Measurements from ENCODE around the gene ADISSP. TPM values are rescaled to one million over a fixed set of nuclear protein-coding genes. Genes with fewer than 3 reads are reported as not detected.

ADISSP gene
- total and polyA plus RNA-seq, 2 of the 13 experiments (the other 11 are each of a cell fraction or from before 2014, with no cell fraction given): 38.3 to 90.6 TPM

DNA sequence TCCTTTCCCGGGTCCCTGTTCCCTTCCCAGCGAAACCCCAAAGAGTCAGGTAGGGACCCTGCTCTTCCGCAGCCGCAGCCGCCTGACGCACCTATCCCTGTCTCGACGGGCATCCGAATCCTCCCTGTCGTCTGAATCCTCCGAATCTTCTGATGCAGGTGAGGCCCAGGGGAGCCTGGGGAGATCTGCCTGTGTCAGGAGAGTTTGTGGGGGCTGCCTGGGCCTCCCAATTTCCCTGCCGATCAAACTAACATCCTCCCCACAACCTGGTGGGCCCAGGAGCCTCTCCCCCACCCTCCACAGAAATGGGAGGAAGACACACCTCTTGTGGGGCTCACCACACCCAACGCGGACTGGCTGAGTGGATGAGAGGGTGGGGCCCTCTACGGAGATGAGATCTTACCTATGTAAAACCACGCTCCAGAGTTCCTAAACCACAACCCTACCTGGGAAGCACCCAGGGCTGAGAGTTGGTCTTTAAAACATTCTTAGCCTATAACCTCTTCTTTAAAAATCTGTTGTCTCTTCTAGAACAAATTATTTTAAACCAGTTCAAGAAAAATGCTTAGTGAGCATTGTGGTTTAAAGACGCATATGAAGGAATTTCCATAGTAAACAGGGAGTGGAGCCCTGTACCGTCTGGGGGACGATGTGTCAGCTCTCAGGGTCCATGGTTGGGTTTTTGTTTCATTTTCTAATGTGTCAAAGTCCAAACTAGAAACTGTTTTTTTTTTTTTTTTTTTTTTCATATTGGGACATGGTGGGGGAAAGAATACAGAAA, 30.2 kb upstream of the ADISSP start (continued):
- TF ChIP-seq, protein P1, sequence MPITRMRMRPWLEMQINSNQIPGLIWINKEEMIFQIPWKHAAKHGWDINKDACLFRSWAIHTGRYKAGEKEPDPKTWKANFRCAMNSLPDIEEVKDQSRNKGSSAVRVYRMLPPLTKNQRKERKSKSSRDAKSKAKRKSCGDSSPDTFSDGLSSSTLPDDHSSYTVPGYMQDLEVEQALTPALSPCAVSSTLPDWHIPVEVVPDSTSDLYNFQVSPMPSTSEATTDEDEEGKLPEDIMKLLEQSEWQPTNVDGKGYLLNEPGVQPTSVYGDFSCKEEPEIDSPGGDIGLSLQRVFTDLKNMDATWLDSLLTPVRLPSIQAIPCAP (CRISPR knock-in tag; IDR thresholded peaks at IDR 0.05; ENCODE audit: low read depth): no peak
- TF ChIP-seq, protein P2, sequence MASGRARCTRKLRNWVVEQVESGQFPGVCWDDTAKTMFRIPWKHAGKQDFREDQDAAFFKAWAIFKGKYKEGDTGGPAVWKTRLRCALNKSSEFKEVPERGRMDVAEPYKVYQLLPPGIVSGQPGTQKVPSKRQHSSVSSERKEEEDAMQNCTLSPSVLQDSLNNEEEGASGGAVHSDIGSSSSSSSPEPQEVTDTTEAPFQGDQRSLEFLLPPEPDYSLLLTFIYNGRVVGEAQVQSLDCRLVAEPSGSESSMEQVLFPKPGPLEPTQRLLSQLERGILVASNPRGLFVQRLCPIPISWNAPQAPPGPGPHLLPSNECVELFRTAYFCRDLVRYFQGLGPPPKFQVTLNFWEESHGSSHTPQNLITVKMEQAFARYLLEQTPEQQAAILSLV (CRISPR knock-in tag; IDR thresholded peaks at IDR 0.05; ENCODE audit: borderline replicate concordance): peak; percentile 62; the same call in 1 of the 2 replicates
- no peak for TF ChIP-seq ONECUT2 (CRISPR knock-in tag; IDR thresholded peaks at IDR 0.05)
- TF ChIP-seq EHMT2 (IDR thresholded peaks at IDR 0.05; ENCODE audit: borderline replicate concordance, low read depth, low read length): no peak
- TF ChIP-seq CBX5 (CRISPR knock-in tag; IDR thresholded peaks at IDR 0.05; ENCODE audit: borderline replicate concordance): no peak
- TF ChIP-seq RORA (CRISPR knock-in tag; IDR thresholded peaks at IDR 0.05): no peak
- no peak for TF ChIP-seq PHF5A (CRISPR knock-in tag; IDR thresholded peaks at IDR 0.05; ENCODE audit: low read depth, unreplicated experiment)
- no peak for TF ChIP-seq ZSCAN21 (CRISPR knock-in tag; IDR thresholded peaks at IDR 0.05; ENCODE audit: borderline replicate concordance)
- no peak for TF ChIP-seq KLF9 (CRISPR knock-in tag; IDR thresholded peaks at IDR 0.05; ENCODE audit: low read depth)
- no peak for TF ChIP-seq MED8 (CRISPR knock-in tag; IDR thresholded peaks at IDR 0.05; ENCODE audit: insufficient replicate concordance)
- TF ChIP-seq ZNF124 (CRISPR knock-in tag; IDR thresholded peaks at IDR 0.05): no peak
- TF ChIP-seq ARID5B (CRISPR knock-in tag; IDR thresholded peaks at IDR 0.05): no peak
- TF ChIP-seq TCF7L2 (IDR thresholded peaks at IDR 0.05; ENCODE audit: low read depth, low read length): no peak
- no peak for TF ChIP-seq SUZ12 (IDR thresholded peaks at IDR 0.05; ENCODE audit: low read depth, low read length)
- TF ChIP-seq ATF3 (CRISPR knock-in tag; IDR thresholded peaks at IDR 0.05): peak; percentile 23; the same call in 1 of the 2 replicates
- TF ChIP-seq ZBTB8A (CRISPR knock-in tag; IDR thresholded peaks at IDR 0.05; ENCODE audit: borderline replicate concordance, low read depth): no peak
- no peak for TF ChIP-seq SMAD9 (CRISPR knock-in tag; IDR thresholded peaks at IDR 0.05)
- TF ChIP-seq ZNF253 (CRISPR knock-in tag; IDR thresholded peaks at IDR 0.05; ENCODE audit: borderline replicate concordance): no peak
- TF ChIP-seq FOXM1 (CRISPR knock-in tag; IDR thresholded peaks at IDR 0.05): no peak
- no peak for TF ChIP-seq ZFYVE20 (CRISPR knock-in tag; IDR thresholded peaks at IDR 0.05; ENCODE audit: borderline replicate concordance, low read depth)
- 0 out of 2 replicates have a peak, but pooled peaks have one; percentile 19 for TF ChIP-seq ZNF230 (CRISPR knock-in tag; IDR thresholded peaks at IDR 0.05)
- TF ChIP-seq MAFG (CRISPR knock-in tag; IDR thresholded peaks at IDR 0.05): no peak
- TF ChIP-seq KDM3A (CRISPR knock-in tag; IDR thresholded peaks at IDR 0.05; ENCODE audit: low read depth): no peak; the same call in 1 of the 2 replicates
- no peak for TF ChIP-seq TBL1XR1 (IDR thresholded peaks at IDR 0.05; ENCODE audit: borderline replicate concordance, low read length, partially characterized antibody)

Data from HepG2 (cell line).